IPS-18a (cell line): ENCODE data around the gene MAPK14.

Experiments used
- H3K27ac ChIP-seq: one replicate; pipeline ENCODE4 v1.5.1; 2013; ENCODE audit warnings: low read length
- H3K27me3 ChIP-seq: one replicate; pipeline ENCODE4 v1.6.1; 2013; ENCODE audit warnings: mild to moderate bottlenecking, low read length; ENCODE audit not compliant: control insufficient read depth, insufficient read depth
- H3K36me3 ChIP-seq: one replicate; pipeline ENCODE4 v1.6.1; 2013; ENCODE audit warnings: low read depth, low read length; ENCODE audit not compliant: control insufficient read depth
- H3K4me1 ChIP-seq: one replicate; pipeline ENCODE4 v1.6.1; 2013; ENCODE audit warnings: low read depth, low read length; ENCODE audit not compliant: control insufficient read depth
- H3K4me3 ChIP-seq: one replicate; pipeline ENCODE4 v1.5.1; 2013; ENCODE audit warnings: low read length
- H3K9ac ChIP-seq: one replicate; pipeline ENCODE4 v1.6.1; 2013; ENCODE audit warnings: mild to moderate bottlenecking, low read length, moderate library complexity
- H3K9me3 ChIP-seq: one replicate; pipeline ENCODE4 v1.6.1; 2013; ENCODE audit warnings: low read depth, low read length; ENCODE audit not compliant: control insufficient read depth

Gene MAPK14

DNA sequence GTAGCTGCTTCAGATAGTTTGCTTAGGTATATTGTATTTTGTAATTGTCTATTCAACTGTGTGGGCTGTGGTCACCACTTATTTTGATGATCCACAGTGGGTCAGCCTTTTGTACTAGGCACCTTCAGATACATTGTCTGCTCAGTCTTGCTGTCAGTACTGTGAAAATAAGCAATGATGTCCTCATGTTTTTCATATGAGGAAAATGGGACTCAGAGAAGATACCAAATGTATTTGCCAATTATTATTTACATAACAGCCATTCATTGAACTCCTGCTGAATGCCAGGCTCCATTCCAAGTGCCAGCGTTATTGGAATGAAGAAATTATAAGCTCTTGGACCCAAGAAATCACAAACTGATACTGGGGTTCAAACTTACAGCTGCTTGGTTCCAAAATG lies 28.6 kb downstream of the MAPK14 start:
- no peaks in the 10 kb centered on the region for H3K27me3 ChIP-seq
- H3K36me3 ChIP-seq = peaks cover 3% of the 10 kb centered on the region
- no peaks in the 10 kb centered on the region for H3K4me1 ChIP-seq
- H3K9me3 ChIP-seq = no peaks in the 10 kb centered on the region
- no peak overlapping the region for H3K9ac ChIP-seq
- H3K4me3 ChIP-seq = no peak overlapping the region
- H3K27ac ChIP-seq = no peak overlapping the region

DNA sequence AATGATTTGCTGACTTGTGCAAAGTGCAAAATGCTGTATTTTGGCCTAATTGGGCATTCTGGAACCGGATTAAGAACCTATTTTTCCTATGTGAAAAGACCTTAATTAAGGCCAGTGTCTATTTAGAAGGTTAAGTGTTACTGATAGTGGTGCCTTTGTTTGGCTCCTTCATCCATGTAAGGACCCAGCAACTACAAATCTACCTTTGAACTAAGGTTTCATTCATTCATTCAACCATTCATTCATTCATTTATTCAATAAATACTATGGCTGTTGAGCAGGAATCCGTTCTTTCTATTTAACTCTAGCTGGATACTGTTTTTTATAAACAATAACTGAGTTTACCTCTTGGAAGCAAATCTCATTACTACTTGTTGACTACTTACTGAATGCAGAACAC lies 33.6 kb downstream of the MAPK14 start:
- Histone ChIP-seq H3K9ac (no peak overlapping the region), H3K4me1 (no peaks in the 10 kb centered on the region), H3K27me3 (no peaks in the 10 kb centered on the region), H3K36me3 (peaks cover 3% of the 10 kb centered on the region), H3K27ac (no peak overlapping the region), H3K9me3 (no peaks in the 10 kb centered on the region), H3K4me3 (no peak overlapping the region)

DNA sequence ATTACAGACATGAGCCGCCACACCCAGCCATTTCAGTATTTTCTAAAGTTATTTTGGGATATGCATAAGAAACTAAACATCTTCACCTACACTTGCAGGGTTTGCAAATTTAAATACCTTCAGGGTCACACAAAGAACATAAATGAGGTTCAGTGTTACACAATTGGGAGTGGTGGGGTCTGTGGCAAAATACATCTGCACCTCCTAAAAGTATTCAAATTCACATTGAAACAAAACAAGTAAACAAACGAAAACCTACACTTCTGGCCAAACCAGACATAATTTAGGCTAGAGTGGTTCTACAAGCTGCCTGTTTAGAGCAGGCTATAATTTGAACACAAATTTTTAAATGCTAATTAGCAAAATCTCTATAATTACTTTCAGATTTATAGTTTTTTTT lies 34.6 kb downstream of the MAPK14 start:
- H3K4me1 ChIP-seq = no peaks in the 10 kb centered on the region
- no peaks in the 10 kb centered on the region for H3K27me3 ChIP-seq
- H3K9me3 ChIP-seq = no peaks in the 10 kb centered on the region
- H3K27ac ChIP-seq = no peak overlapping the region
- H3K9ac ChIP-seq = no peak overlapping the region
- H3K4me3 ChIP-seq = no peak overlapping the region
- peaks cover 3% of the 10 kb centered on the region for H3K36me3 ChIP-seq

DNA sequence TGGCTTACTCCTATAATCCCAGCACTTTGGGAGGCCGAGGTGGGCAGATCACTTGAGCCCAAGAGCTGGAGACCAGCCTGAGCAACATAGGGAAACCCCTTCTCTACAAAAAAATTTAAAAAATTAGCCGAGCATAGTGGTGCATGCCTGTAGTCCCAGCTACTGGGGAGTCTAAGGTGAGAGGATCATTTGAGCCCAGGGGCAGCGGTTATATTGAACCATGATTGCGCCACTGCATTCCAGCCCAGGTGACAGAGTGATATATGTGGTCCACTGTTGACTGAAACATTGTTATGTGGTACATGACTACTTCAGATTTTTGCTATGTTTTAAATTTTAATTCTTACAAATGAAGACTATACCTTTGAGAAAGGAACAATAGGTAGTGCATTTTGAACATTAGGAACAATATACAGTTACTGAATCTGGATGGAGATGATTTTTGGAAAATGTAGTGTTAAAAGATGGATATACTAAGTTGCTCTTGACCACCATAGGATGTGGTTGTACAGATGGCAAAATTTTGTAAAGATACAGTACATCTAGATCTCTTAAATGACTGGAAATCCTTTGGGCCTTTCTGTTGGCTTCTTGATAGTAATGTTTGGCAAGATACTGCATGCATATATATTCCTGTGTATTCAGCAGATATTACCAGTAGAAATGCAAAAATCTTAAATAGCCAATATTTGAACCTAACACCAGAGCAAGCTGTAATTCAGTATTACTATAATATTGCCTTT lies 35.9 kb downstream of the MAPK14 start:
- H3K9ac ChIP-seq = no peak overlapping the region
- H3K27ac ChIP-seq = no peak overlapping the region
- no peak overlapping the region for H3K4me3 ChIP-seq
- H3K4me1 ChIP-seq = no peaks in the 10 kb centered on the region
- H3K36me3 ChIP-seq = peaks cover 3% of the 10 kb centered on the region
- no peaks in the 10 kb centered on the region for H3K9me3 ChIP-seq
- no peaks in the 10 kb centered on the region for H3K27me3 ChIP-seq

DNA sequence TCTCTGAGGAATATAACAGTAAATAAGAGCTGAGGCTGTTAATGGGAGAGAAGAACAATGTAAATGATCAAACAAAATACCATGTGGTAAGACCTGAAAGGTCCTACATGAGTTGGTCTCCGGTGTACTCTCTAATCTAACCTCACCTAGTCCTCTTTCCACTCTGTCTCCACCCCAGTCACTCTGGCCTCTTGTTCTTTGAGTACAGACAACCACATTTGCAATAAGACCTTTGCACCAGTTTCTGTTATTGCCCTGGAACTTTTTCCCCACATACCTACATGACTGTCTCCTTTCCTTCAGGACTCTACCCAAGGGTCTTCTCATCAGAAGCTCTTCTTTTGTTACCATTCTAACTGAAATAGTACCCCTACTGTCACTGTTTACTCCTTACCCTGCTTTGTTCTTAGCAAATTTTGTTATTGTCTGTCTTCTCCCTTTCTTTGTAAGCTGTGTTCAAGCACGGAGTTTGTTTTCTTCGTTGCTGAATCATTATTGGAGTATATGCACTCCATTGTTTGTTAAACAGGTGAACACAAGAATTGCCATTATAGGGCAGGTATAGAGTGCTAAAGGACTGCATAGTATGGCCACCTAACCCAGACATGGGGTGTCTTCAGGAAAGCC lies 37.3 kb downstream of the MAPK14 start:
- no peaks in the 10 kb centered on the region for H3K9me3 ChIP-seq
- H3K9ac ChIP-seq = no peak overlapping the region
- no peak overlapping the region for H3K4me3 ChIP-seq
- H3K4me1 ChIP-seq = no peaks in the 10 kb centered on the region
- no peaks in the 10 kb centered on the region for H3K36me3 ChIP-seq
- H3K27me3 ChIP-seq = no peaks in the 10 kb centered on the region
- H3K27ac ChIP-seq = no peak overlapping the region

DNA sequence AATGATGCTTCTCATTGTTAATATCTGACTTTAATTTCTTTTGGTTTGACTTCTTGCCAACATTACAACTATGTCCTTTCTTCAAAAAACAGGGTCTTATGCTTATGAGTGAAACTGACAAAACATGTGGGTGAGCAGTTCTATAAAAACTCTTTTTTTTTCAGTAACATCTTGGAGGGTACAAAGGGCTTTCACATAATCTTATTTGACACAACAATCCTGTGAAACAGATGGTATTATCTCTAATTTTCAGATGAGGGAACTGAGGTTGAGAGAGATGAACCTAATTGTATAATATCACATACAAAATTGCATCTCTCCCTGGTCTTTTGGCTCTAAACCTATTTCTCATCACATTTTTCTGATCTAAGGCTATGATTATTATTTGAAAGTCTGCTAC lies 38.3 kb downstream of the MAPK14 start:
- H3K4me3 ChIP-seq = no peak overlapping the region
- H3K4me1 ChIP-seq = no peaks in the 10 kb centered on the region
- no peaks in the 10 kb centered on the region for H3K9me3 ChIP-seq
- no peak overlapping the region for H3K27ac ChIP-seq
- no peak overlapping the region for H3K9ac ChIP-seq
- H3K27me3 ChIP-seq = no peaks in the 10 kb centered on the region
- no peaks in the 10 kb centered on the region for H3K36me3 ChIP-seq

DNA sequence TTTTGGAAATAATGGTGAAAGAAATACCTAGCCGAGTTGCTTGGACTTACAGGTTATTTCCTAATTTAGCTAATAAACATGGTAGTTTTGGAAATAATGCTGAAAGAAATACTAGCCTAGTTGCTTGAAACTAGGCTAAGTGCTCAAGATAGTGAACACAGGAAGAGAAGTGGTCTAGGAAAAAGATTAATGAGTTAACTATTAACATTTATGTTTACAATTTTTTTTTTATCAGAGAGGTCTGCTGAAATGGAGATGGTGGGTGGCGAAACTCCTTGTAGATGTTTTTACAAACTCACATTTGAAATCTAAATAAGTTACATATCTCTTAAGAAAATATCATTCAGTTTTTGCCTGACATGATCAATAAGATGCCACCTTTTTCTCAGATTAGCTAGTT lies 39.2 kb downstream of the MAPK14 start:
- no peak overlapping the region for H3K4me3 ChIP-seq
- H3K27me3 ChIP-seq = no peaks in the 10 kb centered on the region
- H3K36me3 ChIP-seq = no peaks in the 10 kb centered on the region
- no peaks in the 10 kb centered on the region for H3K9me3 ChIP-seq
- no peaks in the 10 kb centered on the region for H3K4me1 ChIP-seq
- H3K27ac ChIP-seq = no peak overlapping the region
- no peak overlapping the region for H3K9ac ChIP-seq

DNA sequence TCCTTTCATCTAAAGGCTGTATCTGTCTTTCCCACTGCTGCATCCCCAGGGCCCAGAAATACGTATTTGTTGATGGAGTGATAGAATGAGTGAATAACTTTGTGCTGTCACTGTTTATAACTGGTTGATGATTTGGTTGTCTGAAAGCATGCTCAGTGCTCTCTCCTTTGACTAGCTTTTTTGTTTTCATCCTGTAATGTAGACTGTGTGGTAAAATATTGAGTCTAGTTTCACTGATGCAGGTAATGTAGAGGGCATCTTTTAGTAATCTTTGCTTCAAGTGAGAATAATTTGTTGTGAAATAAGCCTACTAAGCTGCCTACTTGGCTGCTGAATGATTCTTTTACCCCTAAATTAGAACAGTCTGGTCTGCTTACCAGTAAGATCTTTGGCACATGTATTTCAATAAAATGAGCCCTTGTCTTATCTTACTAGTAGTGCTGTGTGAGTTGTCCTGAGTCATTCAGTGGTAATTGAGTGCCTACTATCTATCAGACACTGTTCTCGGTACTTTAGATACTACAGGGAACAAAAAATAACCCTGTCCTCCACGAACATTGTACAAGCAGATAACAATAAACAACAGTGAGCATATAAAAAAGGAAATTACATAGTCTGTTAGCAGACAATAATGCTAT lies 39.9 kb downstream of the MAPK14 start:
- Histone ChIP-seq H3K27ac (no peak overlapping the region), H3K9ac (no peak overlapping the region), H3K36me3 (no peaks in the 10 kb centered on the region), H3K4me1 (no peaks in the 10 kb centered on the region), H3K27me3 (no peaks in the 10 kb centered on the region), H3K9me3 (no peaks in the 10 kb centered on the region), H3K4me3 (no peak overlapping the region)

DNA sequence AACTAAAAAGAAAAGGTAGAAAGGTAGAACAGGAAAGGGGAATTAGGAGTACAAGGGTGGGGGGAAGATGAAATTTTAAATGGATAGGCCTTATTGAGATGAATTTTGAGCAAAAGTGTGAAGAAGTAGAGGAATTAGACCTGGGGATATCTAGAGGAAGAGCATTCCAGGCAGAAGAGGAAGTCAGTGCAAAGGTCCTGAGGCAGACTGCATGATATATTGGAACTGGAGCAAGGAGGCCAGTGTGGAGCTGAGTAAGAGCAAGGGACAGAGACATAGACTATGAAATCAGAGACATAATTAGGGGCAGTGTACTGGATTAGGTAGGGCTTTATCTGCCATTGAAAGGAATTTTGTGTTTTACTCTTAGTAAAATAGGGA lies 40.4 kb downstream of the MAPK14 start:
- no peak overlapping the region for H3K27ac ChIP-seq
- no peaks in the 10 kb centered on the region for H3K4me1 ChIP-seq
- H3K9me3 ChIP-seq = no peaks in the 10 kb centered on the region
- no peaks in the 10 kb centered on the region for H3K36me3 ChIP-seq
- no peak overlapping the region for H3K9ac ChIP-seq
- no peaks in the 10 kb centered on the region for H3K27me3 ChIP-seq
- H3K4me3 ChIP-seq = no peak overlapping the region

DNA sequence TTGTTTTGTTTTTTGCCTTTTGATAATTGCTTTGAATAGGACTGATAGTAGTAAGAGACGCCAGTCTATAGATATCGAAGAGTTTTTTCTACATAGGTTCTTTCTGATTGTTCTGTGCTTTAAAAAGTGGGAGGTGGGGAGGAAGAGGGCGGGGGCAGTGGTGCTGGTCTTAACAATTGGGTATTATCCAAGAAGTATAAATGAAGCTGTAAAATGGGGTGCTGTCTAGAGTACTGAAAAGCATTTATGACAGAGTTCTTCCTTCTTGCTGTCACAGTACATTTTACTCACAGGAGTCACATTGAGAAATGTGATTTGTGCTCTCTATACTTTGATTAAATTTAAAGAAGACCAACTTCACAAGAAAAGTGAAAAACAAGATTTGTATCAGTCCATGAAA lies 41.0 kb downstream of the MAPK14 start:
- Histone ChIP-seq H3K9ac (no peak overlapping the region), H3K27ac (no peak overlapping the region), H3K27me3 (no peaks in the 10 kb centered on the region), H3K4me1 (no peaks in the 10 kb centered on the region), H3K9me3 (no peaks in the 10 kb centered on the region), H3K4me3 (no peak overlapping the region), H3K36me3 (no peaks in the 10 kb centered on the region)

DNA sequence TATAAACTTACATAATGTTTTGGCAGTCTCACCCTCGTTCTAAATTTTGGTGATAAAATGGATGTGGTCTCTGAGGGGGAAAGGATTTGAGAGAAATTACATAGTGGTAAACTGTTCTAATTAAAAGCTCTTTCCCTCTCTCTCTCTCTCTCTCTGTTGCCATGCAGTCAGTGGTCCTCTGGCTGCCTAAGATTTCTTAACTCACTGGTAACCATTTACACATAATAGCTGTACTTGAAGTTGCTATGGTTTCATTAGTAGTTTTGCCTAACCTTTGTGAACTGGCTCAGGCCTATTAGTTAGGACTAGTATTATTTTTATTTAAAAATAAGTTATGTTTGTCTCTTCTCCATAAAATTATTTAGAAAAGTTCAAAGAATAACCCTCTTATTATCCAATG lies 42.0 kb downstream of the MAPK14 start:
- Histone ChIP-seq H3K9me3 (no peaks in the 10 kb centered on the region), H3K27me3 (no peaks in the 10 kb centered on the region), H3K36me3 (no peaks in the 10 kb centered on the region), H3K4me3 (no peak overlapping the region), H3K4me1 (no peaks in the 10 kb centered on the region), H3K27ac (no peak overlapping the region), H3K9ac (no peak overlapping the region)

DNA sequence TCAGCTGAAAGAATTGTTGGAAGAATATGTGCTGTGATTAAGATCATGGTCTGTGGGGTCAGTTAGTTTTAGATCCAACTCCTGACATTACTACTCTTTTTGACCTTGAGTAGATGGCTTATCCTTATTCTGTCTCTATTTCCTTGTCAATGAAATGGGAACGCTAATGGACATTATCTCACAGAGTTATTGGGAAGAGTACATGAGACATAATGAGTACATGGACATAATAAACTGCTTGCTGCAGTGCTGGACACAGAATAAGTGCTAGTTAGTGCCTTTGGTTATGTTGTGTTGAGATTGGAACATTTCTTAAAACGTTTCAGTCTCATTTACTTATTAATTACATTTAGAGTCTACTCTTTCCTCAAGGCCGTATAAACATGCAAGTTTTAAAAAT lies 42.6 kb downstream of the MAPK14 start:
- Histone ChIP-seq H3K27ac (no peak overlapping the region), H3K4me3 (no peak overlapping the region), H3K9me3 (no peaks in the 10 kb centered on the region), H3K27me3 (no peaks in the 10 kb centered on the region), H3K36me3 (no peaks in the 10 kb centered on the region), H3K4me1 (no peaks in the 10 kb centered on the region), H3K9ac (no peak overlapping the region)
